Lower leg skin (tissue), 4 donors: ENCODE data around the gene ZDHHC1. TPM values are rescaled to one million over a fixed set of nuclear protein-coding genes. Genes with fewer than 3 reads are reported as not detected.

Experiments used
- DNase-seq, 2 donors: peaks; one replicate each; pipeline ENCODE4 v3.0.0-alpha.2; 2019; ENCODE audit warnings: low spot score in 2 of 2
- H3K4me3 ChIP-seq: fragments of 200-600 bp; sonication (generic); 2 replicates; pipeline ENCODE4 v1.5.1; 2017; ENCODE audit warnings: mild to moderate bottlenecking, low read depth; ENCODE audit not compliant: poor library complexity, severe bottlenecking
- POLR2A ChIP-seq, 2 donors: fragments of 450-650 bp; IDR thresholded peaks; one replicate each; pipeline ENCODE4 v1.6.1; 2016 to 2017; ENCODE audit warnings: antibody characterized with exemption in 2 of 2, mild to moderate bottlenecking in 1 of 2, moderate library complexity in 1 of 2
- WGBS, 2 donors: methylation state at CpG; one replicate each; pipeline ENCODE4 v1.1.5; 2018; 5-methylcytosine and 5-hydroxymethylcytosine counted together
- intact Hi-C: fragments of 100-400 bp; cut with DNase I; formaldehyde crosslinking; loops from one replicate; pipeline ENCODE4 v1.15.0; 2023; ENCODE audit warnings: low total_unique reads
- total RNA-seq, 4 donors: library from RNA; depleted of rRNA; stranded (reverse); fragments of >200 nt; gene quantifications; one replicate each; pipeline ENCODE4 v1.1.0, GENCODE V29; 2016
- TF ChIP-seq, protein P1 (sequence below), 3 donors: fragments of 450-650 bp; IDR thresholded peaks; one replicate each; pipeline ENCODE4 v1.5.1; 2016; ENCODE audit warnings: antibody characterized with exemption in 3 of 3, mild to moderate bottlenecking in 3 of 3, moderate library complexity in 2 of 3

Gene ZDHHC1
- total RNA-seq, 4 donors from 2014 or later = 15.1 to 24.7 (median 21.4) TPM

DNA sequence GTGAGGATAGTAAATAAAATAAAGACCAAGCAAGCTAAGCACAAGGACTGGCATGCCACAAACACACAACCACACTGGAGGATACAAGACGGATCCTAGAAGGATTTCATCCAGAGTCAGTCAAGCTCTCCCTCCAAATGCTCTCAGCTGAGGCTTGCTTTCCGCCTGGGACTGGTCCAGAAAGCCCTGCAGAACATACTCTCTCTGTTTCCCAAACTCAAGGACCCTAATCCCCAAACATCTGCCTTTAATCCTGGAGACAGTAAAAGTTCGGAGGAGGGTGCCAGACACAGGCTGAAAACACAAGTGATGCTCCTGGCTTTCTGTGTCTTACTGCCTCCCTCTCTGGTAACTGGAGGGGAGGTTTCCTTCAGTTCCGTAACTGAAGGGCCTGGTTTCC lies 9.3 kb upstream of the ZDHHC1 start:
- 58 to 65% methylated on average over 4 of the region's 4 CpGs for WGBS, 2 donors
- intact Hi-C loops = loop anchor here (5.0 kb wide), 1 partner anchor 42 kb away; no protein-coding TSS in a partner anchor
- DNase-seq = no peak
- no peak overlapping the region for H3K4me3 ChIP-seq
- no peak for TF ChIP-seq POLR2A (IDR thresholded peaks at IDR 0.05)
- TF ChIP-seq, protein P1, sequence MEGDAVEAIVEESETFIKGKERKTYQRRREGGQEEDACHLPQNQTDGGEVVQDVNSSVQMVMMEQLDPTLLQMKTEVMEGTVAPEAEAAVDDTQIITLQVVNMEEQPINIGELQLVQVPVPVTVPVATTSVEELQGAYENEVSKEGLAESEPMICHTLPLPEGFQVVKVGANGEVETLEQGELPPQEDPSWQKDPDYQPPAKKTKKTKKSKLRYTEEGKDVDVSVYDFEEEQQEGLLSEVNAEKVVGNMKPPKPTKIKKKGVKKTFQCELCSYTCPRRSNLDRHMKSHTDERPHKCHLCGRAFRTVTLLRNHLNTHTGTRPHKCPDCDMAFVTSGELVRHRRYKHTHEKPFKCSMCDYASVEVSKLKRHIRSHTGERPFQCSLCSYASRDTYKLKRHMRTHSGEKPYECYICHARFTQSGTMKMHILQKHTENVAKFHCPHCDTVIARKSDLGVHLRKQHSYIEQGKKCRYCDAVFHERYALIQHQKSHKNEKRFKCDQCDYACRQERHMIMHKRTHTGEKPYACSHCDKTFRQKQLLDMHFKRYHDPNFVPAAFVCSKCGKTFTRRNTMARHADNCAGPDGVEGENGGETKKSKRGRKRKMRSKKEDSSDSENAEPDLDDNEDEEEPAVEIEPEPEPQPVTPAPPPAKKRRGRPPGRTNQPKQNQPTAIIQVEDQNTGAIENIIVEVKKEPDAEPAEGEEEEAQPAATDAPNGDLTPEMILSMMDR (IDR thresholded peaks at IDR 0.05) = no peak

DNA sequence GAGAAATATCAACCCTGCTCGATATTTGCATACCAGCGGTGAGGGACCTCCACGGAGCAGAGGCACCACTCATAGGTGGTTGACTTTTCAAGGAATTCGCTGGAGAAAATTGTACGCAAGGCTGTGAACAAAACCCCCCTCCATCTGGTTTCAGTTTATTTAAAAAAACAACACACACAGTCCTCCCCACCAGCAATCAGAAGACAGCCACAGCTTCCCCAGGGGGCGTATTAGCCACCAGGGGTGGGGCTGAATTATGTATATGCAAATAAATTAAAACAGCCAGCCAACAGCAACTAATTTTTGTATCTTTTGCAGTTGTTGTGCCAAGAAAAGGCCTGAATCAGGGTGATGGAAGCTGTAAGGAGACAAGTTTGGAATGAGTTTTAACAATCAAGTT lies 8.8 kb upstream of the ZDHHC1 start:
- TF ChIP-seq POLR2A (IDR thresholded peaks at IDR 0.05) = no peak
- TF ChIP-seq, protein P1 (IDR thresholded peaks at IDR 0.05) = no peak
- no peak for DNase-seq
- intact Hi-C loops = loop anchor here (5.0 kb wide), 1 partner anchor 42 kb away; no protein-coding TSS in a partner anchor
- H3K4me3 ChIP-seq = no peak overlapping the region
- WGBS, 2 donors = 51 to 57% methylated on average over 6 of the region's 6 CpGs

DNA sequence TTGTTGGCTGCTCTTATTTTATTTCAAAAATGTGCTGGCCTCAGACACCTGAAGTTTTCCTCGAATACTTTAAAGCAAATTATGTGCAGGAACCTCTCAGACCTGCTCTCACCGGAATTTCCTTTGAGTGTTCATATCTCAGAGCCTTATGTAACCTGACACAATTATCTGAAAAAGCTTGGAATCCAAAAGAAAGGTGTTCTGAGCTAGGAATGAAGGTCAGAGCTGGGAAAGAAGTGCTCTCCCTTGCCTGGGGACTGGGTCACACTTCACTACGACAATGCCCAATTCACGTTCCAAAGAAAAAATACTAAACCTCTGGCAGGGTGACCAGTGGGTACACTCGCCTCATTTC lies 8.0 kb upstream of the ZDHHC1 start:
- intact Hi-C loops = no loop called here
- TF ChIP-seq POLR2A (IDR thresholded peaks at IDR 0.05) = no peak
- TF ChIP-seq, protein P1 (IDR thresholded peaks at IDR 0.05) = no peak
- 49 to 63% methylated on average over 5 of the region's 5 CpGs for WGBS, 2 donors
- DNase-seq = no peak
- no peak overlapping the region for H3K4me3 ChIP-seq

DNA sequence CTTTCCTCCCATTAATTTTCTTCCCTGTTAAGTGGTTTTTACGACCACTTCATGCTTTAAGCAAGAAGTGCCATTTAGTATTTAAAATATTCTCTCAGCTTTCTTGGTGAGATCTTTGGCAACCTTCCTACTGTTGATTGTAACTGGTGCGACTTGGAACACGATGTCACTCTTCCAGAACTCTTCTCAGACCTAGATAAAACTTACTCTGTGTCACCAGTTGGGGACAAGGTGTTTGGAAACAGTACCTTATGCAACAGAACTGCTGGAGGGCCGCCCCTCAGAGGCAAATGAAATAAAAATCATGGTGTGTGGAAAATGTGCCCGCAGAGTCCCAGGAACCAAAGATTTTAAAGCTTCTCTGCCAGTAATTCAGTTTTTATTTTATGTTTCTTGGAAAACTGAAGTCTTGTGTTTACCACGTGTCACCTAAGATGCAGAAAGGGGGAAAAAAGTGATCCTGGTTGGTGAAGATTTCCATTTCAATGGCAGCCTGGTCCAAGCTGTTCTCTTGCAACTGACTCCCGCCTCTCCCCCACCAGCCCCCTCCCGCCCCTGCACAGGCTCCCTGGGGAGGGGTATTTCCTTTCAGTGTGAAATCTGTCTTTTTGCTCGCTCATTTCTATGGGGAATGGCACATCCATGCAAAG lies 7.5 kb upstream of the ZDHHC1 start:
- no peak for TF ChIP-seq POLR2A (IDR thresholded peaks at IDR 0.05)
- TF ChIP-seq, protein P1 (IDR thresholded peaks at IDR 0.05) = no peak
- intact Hi-C loops = no loop called here
- DNase-seq = no peak
- H3K4me3 ChIP-seq = no peak overlapping the region
- 51 to 57% methylated on average over 9 of the region's 9 CpGs for WGBS, 2 donors

DNA sequence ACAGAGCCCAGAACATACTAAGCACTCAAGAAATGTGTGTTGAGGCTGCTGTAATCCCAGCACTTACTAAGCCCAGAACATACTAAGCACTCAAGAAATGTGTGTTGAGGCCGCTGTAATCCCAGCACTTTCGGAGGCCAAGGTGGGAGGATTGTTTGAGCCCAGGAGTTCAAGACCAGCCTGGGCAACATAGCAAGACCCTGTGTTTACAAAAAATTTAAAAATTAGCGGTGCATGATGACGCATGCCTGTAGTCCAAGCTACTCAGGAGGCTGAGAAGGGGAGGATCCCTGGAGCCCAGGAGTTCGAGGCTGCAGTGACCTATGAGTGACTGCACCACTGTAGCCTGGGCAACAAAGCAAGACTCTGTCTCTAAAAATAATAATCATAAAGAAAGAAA lies 6.7 kb upstream of the ZDHHC1 start:
- no peak for DNase-seq
- H3K4me3 ChIP-seq = no peak overlapping the region
- 90 to 94% methylated on average over 5 of the region's 5 CpGs for WGBS, 2 donors
- intact Hi-C loops = no loop called here
- TF ChIP-seq, protein P1 (IDR thresholded peaks at IDR 0.05) = no peak
- no peak for TF ChIP-seq POLR2A (IDR thresholded peaks at IDR 0.05)

DNA sequence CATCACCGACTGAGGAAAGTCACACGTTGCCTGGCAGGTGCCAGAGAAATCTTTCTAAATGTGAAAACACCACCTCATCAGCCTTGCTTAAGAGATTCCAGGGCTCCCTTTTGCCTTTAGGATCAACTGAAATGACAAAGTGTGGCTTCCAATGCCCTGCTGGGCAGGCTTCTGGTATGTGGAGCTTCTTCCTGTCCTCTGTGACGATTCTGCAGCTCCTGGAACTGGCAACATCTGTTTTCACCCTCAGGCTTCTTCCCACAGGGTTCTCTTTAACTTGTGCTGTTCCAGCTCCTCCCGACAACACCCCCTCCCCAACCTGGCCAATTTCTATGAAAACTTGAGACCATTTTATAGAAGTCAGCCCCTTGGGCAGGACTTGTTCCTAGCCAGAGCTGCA lies 4.8 kb upstream of the ZDHHC1 start:
- intact Hi-C loops = no loop called here
- H3K4me3 ChIP-seq = no peak overlapping the region
- TF ChIP-seq, protein P1 (IDR thresholded peaks at IDR 0.05) = no peak
- no peak for TF ChIP-seq POLR2A (IDR thresholded peaks at IDR 0.05)
- no peak for DNase-seq
- WGBS, 2 donors = 69 to 71% methylated on average over 4 of the region's 4 CpGs
